ENCODE measurements around the gene RIN3.

DNA sequence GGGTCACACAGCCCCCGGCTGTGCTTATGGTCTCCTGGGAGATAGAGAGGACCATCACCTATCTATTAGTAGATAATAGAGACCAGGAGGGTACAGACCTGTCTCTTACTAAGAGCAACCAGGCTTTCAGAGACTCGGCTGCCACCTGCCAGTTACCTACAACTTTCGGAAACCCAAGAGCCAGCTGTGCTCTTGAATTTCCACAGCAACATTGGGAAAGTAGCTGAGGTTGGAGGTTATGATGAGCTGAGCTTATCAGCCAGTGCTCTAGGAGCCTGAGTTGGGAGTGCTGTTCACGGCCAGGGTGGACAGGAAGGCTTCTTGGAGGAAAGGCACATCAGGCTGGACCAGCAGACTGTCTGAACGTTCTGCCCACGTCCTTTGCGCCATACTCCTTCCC lies 67.6 kb downstream of the RIN3 start:
- TF ChIP-seq PKNOX1 (IDR thresholded peaks at IDR 0.05) (no peak), SUZ12 (IDR thresholded peaks at IDR 0.05) (no peak)
